CD4-positive, alpha-beta T cell treated with Interleukin-10 for 1 hour (primary cell): ENCODE measurements around the gene UEVLD.
A peak's percentile ranks its signal among the peaks of the same experiment; 100 is the strongest.

Source experiments
- DNase-seq: peaks from one replicate; pipeline ENCODE4 v3.0.0-alpha.2; 2020

The UEVLD gene

DNA sequence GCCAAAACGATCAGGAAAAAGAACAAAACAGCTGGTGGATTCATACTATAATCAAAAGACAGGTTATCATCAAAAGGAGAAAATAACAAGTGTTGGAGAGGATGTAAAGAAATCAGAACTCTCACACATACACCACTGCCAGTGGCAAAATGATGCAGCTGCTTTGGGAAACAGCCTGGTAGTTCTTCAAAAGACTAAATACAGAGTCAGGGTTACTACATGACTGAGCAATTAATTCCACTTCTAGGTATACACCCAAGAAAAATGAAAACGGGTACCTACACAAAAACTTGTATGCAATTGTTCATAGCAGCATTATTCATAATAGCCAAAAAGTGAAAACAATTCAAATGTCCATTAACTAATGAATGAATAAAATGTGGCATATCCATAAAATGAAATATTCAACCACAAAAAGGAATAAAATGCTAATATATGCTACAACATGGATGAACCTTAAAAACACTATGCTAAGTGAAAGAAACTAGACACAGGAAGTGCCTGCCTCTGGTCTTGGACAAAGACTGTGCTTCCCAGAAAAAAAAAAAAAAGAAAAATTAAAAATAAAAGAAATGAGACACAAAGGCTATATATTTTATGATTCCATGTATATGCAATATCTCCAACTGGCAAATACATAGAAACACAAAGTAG is 8.3 kb downstream of the UEVLD start:
- no peak for DNase-seq

DNA sequence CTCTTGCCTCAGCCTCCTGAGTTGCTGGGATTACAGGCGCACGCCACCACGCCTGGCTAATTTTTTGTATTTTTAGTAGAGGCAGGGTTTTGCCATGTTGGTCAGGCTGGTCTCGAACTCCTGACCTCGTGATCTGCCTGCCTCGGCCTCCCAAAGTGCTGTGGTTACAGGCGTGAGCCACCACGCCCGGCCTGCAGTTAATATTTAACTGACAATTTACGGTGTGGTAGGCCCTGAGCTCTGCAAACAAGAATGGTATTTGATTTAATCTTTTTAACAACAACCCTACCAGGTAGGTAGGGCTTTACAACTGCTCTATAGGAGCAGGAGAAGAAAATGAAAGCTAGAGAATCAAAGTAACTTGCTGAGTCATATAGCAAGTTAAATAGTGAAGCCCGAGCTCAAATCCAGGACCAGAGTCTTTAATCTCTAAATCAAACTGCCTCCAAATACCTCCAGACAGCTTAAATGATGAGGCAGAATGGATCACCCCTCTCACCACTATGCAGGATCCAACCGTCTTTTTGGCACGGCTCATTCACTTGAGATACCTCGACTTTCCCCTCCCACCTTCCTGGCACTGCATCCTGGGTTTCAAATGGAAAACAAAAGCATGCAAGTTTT is 9.4 kb downstream of the UEVLD start:
- peak; percentile 29 for DNase-seq

DNA sequence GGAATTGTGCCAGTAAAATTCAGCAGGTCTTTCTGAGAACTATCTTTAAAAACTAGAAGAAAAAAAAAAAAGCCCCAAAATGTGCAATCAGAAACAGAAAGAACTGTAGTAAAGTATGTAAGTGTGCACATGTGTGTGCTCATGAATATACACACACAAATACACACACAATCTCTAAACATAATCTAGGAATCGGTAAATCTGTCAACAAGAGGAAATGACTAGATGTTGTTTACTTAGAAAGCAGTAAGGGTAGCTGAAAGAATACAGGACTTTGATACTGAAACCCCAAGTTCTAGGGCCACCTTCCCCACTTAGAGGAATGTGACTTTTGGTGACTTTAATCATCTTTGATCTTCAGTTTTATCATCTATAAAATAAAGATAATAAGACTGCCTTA is 13.2 kb downstream of the UEVLD start:
- no peak for DNase-seq

DNA sequence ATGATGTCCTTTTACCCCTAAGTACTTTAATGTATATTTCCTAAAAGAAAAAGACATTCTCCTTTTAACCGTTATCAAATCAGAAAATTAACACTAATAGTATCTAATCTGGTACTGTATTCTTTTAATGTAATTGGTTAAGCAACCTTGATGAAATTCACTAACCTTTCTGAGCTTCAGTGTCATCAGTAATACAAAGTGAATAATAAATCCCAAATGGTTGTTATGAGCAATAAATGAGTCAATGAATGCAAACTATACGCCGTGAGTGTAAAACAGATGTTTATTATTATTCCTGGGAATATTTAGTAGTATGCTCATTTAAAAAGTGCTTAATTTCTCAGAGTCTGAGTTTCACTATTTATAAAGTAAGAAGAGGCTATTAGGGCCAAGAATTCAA is 21.5 kb downstream of the UEVLD start:
- no peak for DNase-seq

DNA sequence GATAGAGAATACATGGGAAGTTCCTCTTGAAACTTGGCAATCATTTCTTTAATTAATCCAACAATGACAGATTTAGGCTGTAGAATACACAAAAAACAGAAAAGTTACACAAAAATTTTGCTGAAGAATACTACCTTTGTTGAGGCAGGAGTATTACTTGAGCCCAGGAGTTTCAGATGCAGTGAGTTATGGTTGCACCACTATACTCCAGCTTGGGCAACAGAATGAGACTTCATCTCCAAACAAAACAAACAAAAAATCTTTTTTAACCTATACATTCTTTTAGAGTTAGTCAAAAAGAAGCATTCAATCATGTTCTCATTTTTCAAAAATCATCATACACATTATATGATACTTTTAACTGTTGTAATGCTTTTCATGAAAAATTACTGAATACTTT is 22.1 kb downstream of the UEVLD start:
- DNase-seq = no peak

DNA sequence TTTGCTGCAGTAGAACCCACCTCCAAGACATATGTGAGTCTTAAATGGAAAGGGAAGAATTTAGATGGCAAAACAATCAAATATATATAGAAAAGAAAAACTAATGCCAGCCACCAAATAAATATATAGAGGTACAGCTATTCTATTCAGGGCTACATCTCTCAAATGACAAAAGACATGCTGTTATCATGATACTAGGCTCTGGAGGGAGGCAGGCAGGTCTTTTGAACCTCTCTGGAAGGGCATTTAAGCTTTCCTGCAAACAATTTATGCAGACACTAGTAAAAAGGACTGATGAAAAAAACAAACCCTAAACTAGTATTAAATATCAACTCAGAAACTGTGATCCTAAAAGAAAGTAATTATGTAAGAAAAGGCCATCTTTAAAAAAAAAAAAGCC is 24.4 kb downstream of the UEVLD start:
- DNase-seq = no peak

DNA sequence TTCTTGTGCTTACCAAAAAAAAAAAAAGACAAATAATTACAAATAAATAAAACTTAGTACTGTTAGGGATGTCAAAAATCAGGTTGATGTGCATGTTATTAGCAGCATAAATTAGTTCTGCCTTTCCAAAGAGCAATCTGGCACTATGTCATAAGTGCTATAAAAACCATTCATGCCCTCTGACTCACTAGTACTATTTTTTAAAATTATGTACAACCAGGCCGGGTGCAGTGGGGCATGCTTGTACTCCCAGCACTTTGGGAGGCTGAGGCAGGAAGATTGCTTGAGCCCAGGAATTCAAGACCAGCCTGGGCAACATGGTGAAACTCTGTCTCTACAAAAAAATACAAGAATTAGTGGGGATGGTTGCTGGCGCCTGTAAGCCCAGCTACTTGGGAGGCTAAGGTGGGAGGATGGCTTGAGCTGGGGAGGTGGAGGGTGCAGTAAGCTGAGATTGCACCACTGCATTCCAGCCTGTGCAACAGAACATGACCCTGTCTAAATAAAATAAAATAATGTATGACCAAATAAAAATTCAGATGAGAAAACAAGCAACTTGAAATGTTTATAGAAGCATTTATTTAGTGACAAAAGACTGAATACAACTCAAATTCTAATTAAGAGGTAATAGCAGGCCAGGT is 25.3 kb downstream of the UEVLD start:
- DNase-seq = no peak

DNA sequence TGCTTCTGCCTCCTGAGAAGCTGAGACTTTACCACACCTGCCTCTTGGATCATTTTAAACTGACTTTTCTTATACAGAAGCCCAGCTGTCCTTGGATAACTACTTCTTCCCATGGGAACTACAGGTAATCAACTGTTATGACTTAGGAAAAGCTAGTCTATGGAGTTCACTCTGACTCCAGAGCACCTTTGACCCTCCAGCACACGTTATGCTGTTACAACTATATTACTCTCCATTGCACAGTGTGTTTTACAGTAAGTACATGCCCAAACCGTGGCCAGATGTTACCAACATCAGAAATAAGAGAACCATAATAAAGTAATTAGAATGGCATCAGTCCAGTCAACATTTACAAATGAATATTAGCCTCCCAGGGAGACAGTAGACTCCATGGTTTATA is 40.5 kb downstream of the UEVLD start:
- no peak for DNase-seq

DNA sequence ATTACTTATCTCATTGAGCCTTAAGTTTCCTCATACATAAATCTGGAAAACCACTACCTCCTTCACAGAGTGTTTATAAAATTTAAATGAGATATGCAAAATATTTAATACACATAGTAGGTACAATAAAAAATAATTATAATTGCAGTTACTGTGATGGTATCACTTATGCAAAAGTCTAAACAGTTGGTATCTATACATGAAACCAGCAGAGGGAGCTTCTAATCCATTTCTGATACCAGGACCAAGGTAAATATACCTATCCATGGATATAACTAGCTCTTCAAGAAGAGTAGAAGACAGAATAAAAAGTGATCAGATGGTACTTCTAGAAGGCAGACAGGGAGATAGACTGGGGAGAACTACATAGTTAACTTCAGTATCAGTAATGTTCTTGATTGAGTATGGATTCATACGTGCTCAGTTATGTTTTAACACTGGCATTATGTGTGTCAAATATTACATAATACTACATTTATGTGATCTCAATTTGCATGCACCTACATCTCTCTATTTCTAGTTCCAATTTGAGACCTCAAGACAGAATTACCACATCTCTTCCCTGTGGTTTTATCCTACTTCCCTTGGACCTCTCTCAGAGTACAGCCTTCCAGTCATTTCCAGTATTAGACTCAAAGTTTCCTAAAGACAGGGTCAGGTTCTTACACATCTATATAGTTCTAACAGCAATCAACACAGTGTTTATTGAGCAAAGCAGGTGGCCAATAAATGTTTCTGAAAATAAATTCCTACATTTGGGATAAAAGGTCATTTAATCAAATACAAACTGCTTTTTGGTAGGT is 48.1 kb downstream of the UEVLD start:
- peak; percentile 67 for DNase-seq

DNA sequence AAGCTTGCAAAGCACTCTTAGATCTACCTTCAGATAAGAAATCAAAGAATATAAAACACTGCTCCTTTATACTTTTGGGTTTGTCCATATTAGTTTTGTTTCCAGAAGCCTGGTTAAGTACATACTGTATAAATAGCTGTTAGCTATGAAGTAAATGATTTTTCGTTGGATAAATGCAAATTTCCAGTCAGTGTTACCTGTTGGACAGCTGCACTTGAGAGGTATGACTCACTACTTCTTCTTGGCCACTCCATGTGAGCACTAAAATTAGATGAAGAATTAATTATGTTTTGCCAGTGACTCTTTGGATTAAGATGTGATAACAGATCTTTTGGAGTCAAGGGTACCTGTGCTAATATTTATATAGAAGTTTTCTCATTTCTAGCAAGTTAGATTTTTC is 52.3 kb downstream of the UEVLD start:
- DNase-seq = no peak

DNA sequence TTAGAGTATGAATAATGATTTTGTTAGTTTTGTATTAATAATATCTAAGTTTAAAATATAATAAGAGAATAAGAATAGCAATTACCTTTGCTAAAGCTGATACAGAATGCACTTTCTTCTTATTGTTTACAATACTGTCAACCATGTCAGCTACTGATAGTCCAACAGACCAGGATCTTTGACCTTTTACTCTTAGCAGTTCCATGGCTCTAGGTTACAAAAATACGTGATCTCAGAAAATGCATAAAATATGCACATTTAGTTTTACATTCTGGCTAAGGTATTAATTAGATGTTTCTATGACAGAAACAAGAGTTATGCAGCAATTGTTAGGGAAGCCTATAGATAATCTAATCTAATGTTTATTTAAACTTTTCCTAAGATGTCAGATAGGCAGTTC is 54.3 kb downstream of the UEVLD start:
- DNase-seq = no peak

DNA sequence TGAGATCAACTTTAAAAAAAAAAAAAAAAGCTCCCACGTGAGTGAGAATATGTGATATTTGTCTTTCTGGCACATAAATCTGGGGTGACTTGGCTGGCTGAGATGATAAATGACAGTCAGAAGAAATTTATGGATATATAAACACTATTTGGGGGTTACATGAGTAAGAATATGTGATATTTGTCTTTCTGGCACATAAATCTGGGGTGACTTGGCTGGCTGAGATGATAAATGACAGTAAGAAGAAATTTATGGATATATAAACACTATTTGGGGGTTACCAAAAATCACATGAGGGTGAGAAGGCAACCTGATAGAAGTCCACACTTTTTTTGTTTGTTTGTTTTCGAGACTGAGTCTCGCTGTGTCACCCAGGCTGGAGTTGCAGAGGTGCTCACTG is 55.2 kb downstream of the UEVLD start:
- no peak for DNase-seq

DNA sequence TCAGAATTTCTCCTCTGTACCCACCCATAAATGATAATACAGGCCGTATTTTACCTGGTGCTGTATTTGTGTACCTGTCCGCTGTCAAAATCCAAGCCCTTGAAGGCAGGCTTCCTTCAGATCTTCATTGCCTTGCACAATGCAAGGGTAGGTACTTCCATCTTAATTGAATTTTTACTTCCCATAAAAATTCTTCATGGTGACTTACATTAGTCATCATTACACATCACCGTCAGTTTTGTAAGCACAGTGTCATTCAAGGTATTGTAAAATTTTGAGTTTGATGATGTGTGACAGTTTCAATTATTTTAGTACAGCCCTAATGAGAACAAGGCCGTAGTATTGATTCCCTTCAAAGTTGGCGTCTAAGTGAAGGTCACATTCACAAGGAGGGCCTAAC is 61.0 kb downstream of the UEVLD start:
- peak; percentile 31 for DNase-seq

DNA sequence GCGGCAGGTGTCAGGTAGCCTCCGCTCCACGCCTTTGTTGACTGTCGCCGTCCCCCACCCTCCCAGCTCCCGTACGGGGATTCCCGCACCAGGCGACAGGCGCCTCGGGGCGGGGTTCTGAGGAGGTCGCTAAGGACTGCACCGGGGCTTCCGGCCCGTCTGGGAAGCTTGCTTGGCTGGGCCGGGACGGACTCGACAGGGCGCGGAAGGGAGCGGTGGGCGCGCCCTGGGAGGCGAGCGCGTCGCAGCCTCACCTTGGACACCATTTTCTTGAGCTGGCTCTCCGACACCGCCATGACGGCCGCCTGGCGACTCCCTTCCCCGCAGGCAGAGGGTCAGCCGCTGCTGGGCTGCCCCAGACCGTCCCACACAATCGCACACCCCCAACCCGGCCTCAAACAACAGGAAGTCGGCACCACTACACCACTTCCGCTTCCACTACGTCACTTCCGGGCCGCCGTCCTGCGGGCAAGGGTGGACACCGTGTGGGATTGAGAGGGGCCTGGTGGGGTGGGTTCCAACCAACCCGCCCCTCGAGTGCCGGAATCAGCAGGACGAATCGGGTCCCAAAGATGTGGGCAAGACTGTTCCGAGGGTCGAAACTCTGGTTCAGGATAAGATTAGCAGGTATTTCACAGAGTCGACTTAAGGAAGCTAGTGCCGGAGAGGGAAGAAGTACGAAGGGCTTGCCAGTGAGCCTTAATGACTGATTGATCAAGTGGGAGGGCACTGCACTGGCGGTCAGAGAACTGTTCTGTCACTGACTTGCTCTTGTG is 61.8 kb downstream of the UEVLD start, which contains the start of gene TSG101:
TSS of gene TSG101 (minus strand) at position 422 of the 776 bp plus-strand sequence. CDS start at position 296, 126 bp downstream.
- peak; percentile 95 for DNase-seq

DNA sequence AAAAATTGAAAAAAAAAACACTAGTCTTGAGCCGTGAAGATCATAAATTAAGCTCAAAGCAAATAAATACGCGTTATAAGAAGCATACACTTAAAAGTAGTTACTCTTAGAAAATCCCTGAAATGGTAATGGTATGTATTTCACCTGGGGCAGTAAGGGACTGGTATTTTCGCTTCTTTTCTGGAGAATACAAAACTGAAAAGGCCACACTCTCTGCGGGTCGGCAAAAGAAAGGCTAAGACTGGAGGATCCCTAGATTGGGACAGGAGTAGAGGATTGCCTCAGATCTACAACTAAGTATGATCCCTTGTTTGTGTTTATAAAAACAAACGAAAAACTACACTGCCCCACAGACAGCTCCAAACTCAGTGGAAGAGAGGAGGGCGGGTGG is 62.4 kb downstream of the UEVLD start:
- DNase-seq = no peak

DNA sequence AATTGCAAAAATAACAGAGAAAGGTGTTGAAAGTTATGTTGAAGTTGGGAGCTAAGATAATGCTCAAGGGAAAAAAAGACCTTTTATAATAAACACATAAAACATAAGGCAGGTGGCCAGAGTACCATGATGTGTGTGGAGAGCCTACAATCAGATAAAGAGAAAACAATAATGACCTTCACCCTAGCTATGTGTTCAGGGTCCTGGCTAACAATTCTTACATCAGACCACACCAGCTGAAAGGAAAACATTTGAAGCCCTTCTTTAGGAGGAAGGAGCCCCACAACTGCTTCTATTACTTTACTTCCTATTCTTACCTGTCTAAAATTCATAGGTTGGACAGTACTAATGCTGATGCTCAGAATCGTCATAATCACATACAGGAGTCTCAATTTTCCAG is 64.3 kb downstream of the UEVLD start:
- DNase-seq = no peak

DNA sequence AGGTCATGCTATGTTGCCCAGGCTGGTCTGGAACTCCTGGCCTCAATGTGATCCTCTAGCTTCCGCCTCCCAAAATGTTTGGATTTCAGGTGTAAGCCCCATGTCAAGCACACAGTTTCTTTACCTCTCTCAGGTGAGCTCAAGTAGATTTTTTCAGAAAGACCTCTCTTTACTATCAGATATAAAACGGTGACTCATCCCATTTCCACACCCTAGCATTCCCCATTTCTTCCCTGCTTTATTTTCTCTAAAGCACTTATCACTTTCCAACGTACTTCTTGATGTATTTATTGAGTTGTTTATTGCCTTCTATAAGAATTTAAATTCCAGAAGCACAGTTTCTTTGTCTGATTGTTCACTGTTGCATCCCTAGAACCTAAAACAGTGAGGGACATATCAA is 65.5 kb downstream of the UEVLD start:
- no peak for DNase-seq

DNA sequence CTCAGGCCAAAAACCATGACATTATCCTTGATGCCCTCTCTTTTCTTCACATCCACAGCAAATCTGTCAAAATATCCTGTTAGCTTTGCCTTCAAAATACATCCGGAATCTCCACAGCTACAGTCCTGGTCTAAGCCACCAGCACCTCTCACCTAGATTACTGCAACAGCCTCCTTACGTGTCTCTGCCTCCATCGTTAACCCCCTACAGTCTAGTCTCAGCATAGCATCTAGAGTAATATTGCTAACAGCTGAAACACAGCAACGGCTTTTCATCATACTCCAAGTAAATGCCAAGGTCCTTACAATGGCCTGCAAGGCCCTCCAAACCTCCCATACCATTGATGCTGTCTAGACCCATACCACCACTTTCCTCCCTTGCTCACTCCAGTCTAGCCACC is 66.1 kb downstream of the UEVLD start:
- DNase-seq = peak; percentile 18

DNA sequence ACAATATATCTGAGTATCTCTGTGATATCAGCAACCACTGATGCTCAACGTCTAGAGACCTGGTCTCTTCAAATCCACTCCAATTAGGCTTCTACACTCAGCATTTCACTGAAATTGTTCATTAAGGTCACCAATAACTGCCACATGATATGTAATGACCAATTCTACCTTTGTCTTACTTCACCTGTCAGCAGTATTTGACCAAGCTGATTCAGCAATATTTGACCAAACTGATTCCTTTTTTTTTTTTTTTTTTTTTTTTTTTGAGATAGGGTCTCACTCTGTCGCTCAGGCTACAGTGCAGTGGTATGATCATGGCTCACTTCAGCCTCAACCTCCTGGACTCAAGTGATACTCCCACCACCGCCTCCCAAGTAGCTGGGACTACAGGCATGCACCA is 67.4 kb downstream of the UEVLD start:
- no peak for DNase-seq

DNA sequence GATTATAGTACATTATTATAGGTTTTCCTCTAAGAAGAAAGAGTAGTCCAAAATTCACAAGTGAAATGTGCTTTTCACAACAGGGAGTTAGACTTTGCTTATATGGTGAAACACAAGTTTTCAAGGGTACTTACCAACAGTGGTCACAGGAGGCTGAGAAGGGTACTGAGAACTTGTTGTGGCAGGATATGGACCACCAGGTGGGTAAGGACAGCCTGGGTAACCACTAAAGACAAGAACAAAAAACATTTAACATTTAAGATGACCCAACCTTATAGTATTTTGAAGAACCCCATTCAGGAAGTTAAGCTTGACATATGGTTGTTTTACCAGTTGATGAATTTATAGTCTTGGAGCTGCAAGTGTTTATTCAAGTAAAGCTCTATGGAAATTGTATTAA is 86.2 kb downstream of the UEVLD start:
- no peak for DNase-seq

DNA sequence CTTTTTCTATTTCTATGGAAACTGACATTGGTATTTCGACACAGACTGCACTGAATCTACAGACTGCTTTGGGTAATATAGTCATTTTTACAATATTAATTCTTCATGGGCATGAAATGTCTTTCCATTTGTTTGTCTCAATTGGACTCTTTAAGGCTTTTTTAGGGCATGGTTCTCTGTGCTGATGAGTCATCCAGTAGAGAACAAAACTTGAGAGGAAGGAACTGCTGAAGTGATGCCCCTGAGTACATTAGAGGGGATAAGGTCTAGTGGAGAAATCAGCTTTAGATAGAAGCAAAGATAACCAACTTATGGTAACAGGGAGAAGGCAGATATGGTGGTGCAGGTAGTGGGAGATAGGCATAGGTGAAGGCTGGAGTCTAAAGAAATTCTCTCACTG is 86.9 kb downstream of the UEVLD start:
- no peak for DNase-seq

DNA sequence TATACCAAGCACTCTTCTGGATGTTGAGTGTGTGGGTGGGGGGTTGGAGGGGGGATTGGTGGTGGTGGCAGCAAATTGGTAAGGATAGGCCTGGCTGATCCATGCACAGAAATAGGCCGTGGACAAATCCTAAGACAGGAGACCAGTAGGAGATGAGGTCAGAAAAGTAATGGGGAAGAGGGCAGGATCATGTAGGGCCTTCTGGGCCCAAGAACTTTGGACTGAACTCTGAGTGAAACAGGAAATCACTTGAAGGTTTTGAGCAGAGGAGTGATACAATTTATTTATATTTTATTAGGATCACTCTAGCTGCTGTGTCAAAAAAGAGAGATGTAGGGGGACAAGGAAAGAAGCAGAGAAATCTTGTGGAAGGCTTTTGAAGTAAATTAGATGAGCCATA is 90.5 kb downstream of the UEVLD start:
- no peak for DNase-seq

DNA sequence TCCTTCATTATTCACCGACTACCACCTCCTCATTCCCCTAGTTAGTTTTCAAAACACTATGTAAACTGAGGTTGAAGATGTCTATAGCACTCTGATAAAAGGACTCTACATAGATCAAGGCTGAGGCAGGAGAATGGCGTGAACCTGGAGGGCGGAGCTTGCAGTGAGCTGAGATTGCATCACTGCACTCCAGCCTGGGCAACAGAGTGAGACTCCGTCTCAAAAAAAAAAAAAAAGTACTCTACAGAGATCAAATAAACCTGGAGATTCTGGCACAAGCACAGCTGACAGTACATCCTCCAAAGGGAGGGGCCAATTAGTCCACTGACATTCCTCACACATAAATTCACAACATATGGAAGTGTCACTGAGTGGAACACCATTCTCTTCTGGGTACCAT is 92.8 kb downstream of the UEVLD start:
- no peak for DNase-seq
